ENCODE measurements around the gene GIPC2.
"Not testable (repeated sequence)": the region's sequence is repeated elsewhere in the genome, so short reads cannot be mapped to it uniquely, and the experiment has no call there.

GIPC2 gene

GRCh38 chr1:78009836-78010235, 35.9 kb upstream of the GIPC2 start:
- Histone ChIP-seq H3K36me3 (ENCODE audit: control insufficient read depth, insufficient read depth, low read length) (no peaks in the 10 kb centered on the region), H3K4me3 (ENCODE audit: low read length) (no peak overlapping the region), H3K4me1 (ENCODE audit: control insufficient read depth, insufficient read depth, low read length) (no peaks in the 10 kb centered on the region), H3K27me3 (ENCODE audit: control insufficient read depth, insufficient read depth, low read length) (no peaks in the 10 kb centered on the region), H3K9me3 (ENCODE audit: control insufficient read depth, low read length) (no peaks in the 10 kb centered on the region), H3K9ac (ENCODE audit: low read length) (no peak overlapping the region)

- Histone ChIP-seq H3K36me3 (ENCODE audit: control insufficient read depth, insufficient read depth, low read length) (no peaks in the 10 kb centered on the region), H3K4me3 (ENCODE audit: low read length) (no peak overlapping the region), H3K9ac (ENCODE audit: low read length) (no peak overlapping the region), H3K4me1 (ENCODE audit: control insufficient read depth, insufficient read depth, low read length) (no peaks in the 10 kb centered on the region), H3K27me3 (ENCODE audit: control insufficient read depth, insufficient read depth, low read length) (no peaks in the 10 kb centered on the region), H3K9me3 (ENCODE audit: control insufficient read depth, low read length) (no peaks in the 10 kb centered on the region)
Observed at GRCh38 chr1:78011050-78011449, 34.7 kb upstream of the GIPC2 start.

- no peaks in the 10 kb centered on the region for H3K36me3 ChIP-seq (ENCODE audit: control insufficient read depth, insufficient read depth, low read length)
- H3K4me3 ChIP-seq (ENCODE audit: low read length), result no peak overlapping the region
- H3K9ac ChIP-seq (ENCODE audit: low read length), result no peak overlapping the region
Observed at GRCh38 chr1:78015148-78015547, 30.6 kb upstream of the GIPC2 start.

GRCh38 chr1:78019024-78019423, 26.7 kb upstream of the GIPC2 start:
- no peak overlapping the region for H3K4me3 ChIP-seq (ENCODE audit: low read length)
- no peaks in the 10 kb centered on the region for H3K4me1 ChIP-seq (ENCODE audit: control insufficient read depth, insufficient read depth, low read length)
- H3K36me3 ChIP-seq (ENCODE audit: control insufficient read depth, insufficient read depth, low read length), result no peaks in the 10 kb centered on the region
- no peaks in the 10 kb centered on the region for H3K9me3 ChIP-seq (ENCODE audit: control insufficient read depth, low read length)
- H3K27me3 ChIP-seq (ENCODE audit: control insufficient read depth, insufficient read depth, low read length), result no peaks in the 10 kb centered on the region
- H3K9ac ChIP-seq (ENCODE audit: low read length), result no peak overlapping the region

More at GRCh38 chr1:78015148-78015547, 30.6 kb upstream of the GIPC2 start:
- no peaks in the 10 kb centered on the region for H3K4me1 ChIP-seq (ENCODE audit: control insufficient read depth, insufficient read depth, low read length)
- no peaks in the 10 kb centered on the region for H3K27me3 ChIP-seq (ENCODE audit: control insufficient read depth, insufficient read depth, low read length)
- no peaks in the 10 kb centered on the region for H3K9me3 ChIP-seq (ENCODE audit: control insufficient read depth, low read length)

- not testable (repeated sequence) for H3K27me3 ChIP-seq (ENCODE audit: control insufficient read depth, insufficient read depth, low read length); H3K9me3 ChIP-seq (ENCODE audit: control insufficient read depth, low read length); H3K36me3 ChIP-seq (ENCODE audit: control insufficient read depth, insufficient read depth, low read length); H3K4me3 ChIP-seq (ENCODE audit: low read length); H3K9ac ChIP-seq (ENCODE audit: low read length); H3K4me1 ChIP-seq (ENCODE audit: control insufficient read depth, insufficient read depth, low read length)
Observed at GRCh38 chr1:78021134-78021533, 24.6 kb upstream of the GIPC2 start.

- Histone ChIP-seq H3K27me3 (ENCODE audit: control insufficient read depth, insufficient read depth, low read length) (peaks cover 4% of the 10 kb centered on the region), H3K4me3 (ENCODE audit: low read length) (no peak overlapping the region), H3K4me1 (ENCODE audit: control insufficient read depth, insufficient read depth, low read length) (no peaks in the 10 kb centered on the region), H3K9ac (ENCODE audit: low read length) (no peak overlapping the region), H3K36me3 (ENCODE audit: control insufficient read depth, insufficient read depth, low read length) (no peaks in the 10 kb centered on the region), H3K9me3 (ENCODE audit: control insufficient read depth, low read length) (no peaks in the 10 kb centered on the region)
Observed at GRCh38 chr1:78029793-78030192, 16.0 kb upstream of the GIPC2 start.

GRCh38 chr1:78032996-78033796, 12.6 kb upstream of the GIPC2 start:
- no peak overlapping the region for H3K9ac ChIP-seq (ENCODE audit: low read length)
- H3K36me3 ChIP-seq (ENCODE audit: control insufficient read depth, insufficient read depth, low read length), result no peaks in the 10 kb centered on the region
- H3K27me3 ChIP-seq (ENCODE audit: control insufficient read depth, insufficient read depth, low read length), result peaks cover 4% of the 10 kb centered on the region
- no peaks in the 10 kb centered on the region for H3K4me1 ChIP-seq (ENCODE audit: control insufficient read depth, insufficient read depth, low read length)
- no peak overlapping the region for H3K4me3 ChIP-seq (ENCODE audit: low read length)
- no peaks in the 10 kb centered on the region for H3K9me3 ChIP-seq (ENCODE audit: control insufficient read depth, low read length)

GRCh38 chr1:78033797-78034172, 12.0 kb upstream of the GIPC2 start:
- H3K4me3 ChIP-seq (ENCODE audit: low read length), result no peak overlapping the region
- no peaks in the 10 kb centered on the region for H3K9me3 ChIP-seq (ENCODE audit: control insufficient read depth, low read length)
- peaks cover 4% of the 10 kb centered on the region for H3K27me3 ChIP-seq (ENCODE audit: control insufficient read depth, insufficient read depth, low read length)
- no peaks in the 10 kb centered on the region for H3K4me1 ChIP-seq (ENCODE audit: control insufficient read depth, insufficient read depth, low read length)
- H3K36me3 ChIP-seq (ENCODE audit: control insufficient read depth, insufficient read depth, low read length), result no peaks in the 10 kb centered on the region
- no peak overlapping the region for H3K9ac ChIP-seq (ENCODE audit: low read length)

GRCh38 chr1:78035121-78035520, 10.6 kb upstream of the GIPC2 start:
- Histone ChIP-seq H3K9ac (ENCODE audit: low read length) (no peak overlapping the region), H3K9me3 (ENCODE audit: control insufficient read depth, low read length) (no peaks in the 10 kb centered on the region), H3K4me1 (ENCODE audit: control insufficient read depth, insufficient read depth, low read length) (no peaks in the 10 kb centered on the region), H3K27me3 (ENCODE audit: control insufficient read depth, insufficient read depth, low read length) (peaks cover 4% of the 10 kb centered on the region), H3K36me3 (ENCODE audit: control insufficient read depth, insufficient read depth, low read length) (no peaks in the 10 kb centered on the region), H3K4me3 (ENCODE audit: low read length) (no peak overlapping the region)

GRCh38 chr1:78036450-78036849, 9.3 kb upstream of the GIPC2 start:
- H3K36me3 ChIP-seq (ENCODE audit: control insufficient read depth, insufficient read depth, low read length), result no peaks in the 10 kb centered on the region
- no peaks in the 10 kb centered on the region for H3K9me3 ChIP-seq (ENCODE audit: control insufficient read depth, low read length)
- H3K4me1 ChIP-seq (ENCODE audit: control insufficient read depth, insufficient read depth, low read length), result no peaks in the 10 kb centered on the region
- no peak overlapping the region for H3K4me3 ChIP-seq (ENCODE audit: low read length)
- H3K27me3 ChIP-seq (ENCODE audit: control insufficient read depth, insufficient read depth, low read length), result peaks cover 4% of the 10 kb centered on the region
- H3K9ac ChIP-seq (ENCODE audit: low read length), result no peak overlapping the region

- H3K4me3 ChIP-seq (ENCODE audit: low read length), result no peak overlapping the region
- H3K9ac ChIP-seq (ENCODE audit: low read length), result no peak overlapping the region
- H3K4me1 ChIP-seq (ENCODE audit: control insufficient read depth, insufficient read depth, low read length), result no peaks in the 10 kb centered on the region
- no peaks in the 10 kb centered on the region for H3K36me3 ChIP-seq (ENCODE audit: control insufficient read depth, insufficient read depth, low read length)
- peaks cover 4% of the 10 kb centered on the region for H3K27me3 ChIP-seq (ENCODE audit: control insufficient read depth, insufficient read depth, low read length)
- H3K9me3 ChIP-seq (ENCODE audit: control insufficient read depth, low read length), result no peaks in the 10 kb centered on the region
Observed at GRCh38 chr1:78038071-78038470, 7.7 kb upstream of the GIPC2 start.

- H3K4me1 ChIP-seq (ENCODE audit: control insufficient read depth, insufficient read depth, low read length), result no peaks in the 10 kb centered on the region
- no peaks in the 10 kb centered on the region for H3K9me3 ChIP-seq (ENCODE audit: control insufficient read depth, low read length)
- no peak overlapping the region for H3K9ac ChIP-seq (ENCODE audit: low read length)
- no peaks in the 10 kb centered on the region for H3K36me3 ChIP-seq (ENCODE audit: control insufficient read depth, insufficient read depth, low read length)
- H3K27me3 ChIP-seq (ENCODE audit: control insufficient read depth, insufficient read depth, low read length), result peaks cover 4% of the 10 kb centered on the region
- no peak overlapping the region for H3K4me3 ChIP-seq (ENCODE audit: low read length)
Observed at GRCh38 chr1:78038491-78038939, 7.3 kb upstream of the GIPC2 start.

Data from mucosa of stomach (tissue), 1 donor.